ENCODE measurements around the gene ZNF827. TPM values are rescaled to one million over a fixed set of nuclear protein-coding genes. Genes with fewer than 3 reads are reported as not detected.

ZNF827 gene
- total RNA-seq, 1 experiment from 2014 or later: 26.2 TPM

DNA sequence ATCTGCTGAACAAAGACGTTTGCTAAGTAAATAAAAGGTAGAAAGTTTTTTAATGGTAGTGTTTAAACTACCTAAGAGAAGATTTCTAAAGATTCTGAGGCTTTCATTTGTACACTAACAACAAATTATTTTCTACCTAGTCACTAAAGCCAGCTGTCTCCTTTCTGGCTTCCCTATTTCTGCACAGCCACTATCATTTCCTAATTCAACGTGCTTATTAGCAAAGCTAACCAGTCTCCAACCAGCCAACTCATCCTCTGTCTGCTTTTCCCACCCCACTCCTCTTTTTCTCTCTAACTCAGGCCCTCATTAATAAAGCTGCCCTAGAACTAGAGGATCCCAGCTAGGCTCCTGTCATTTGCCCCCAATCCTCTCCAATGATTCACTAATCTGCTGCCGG is 118.2 kb downstream of the ZNF827 start:
- CTCF ChIA-PET: no interaction called here
- peaks cover 5% of the 10 kb centered on the region for H3K36me3 Mint-ChIP-seq (ENCODE audit: insufficient read depth, unreplicated experiment)
- no TSS peak for BruUV-seq (replicated peaks)

GRCh38 chr4:145819853-145820181 is 118.8 kb downstream of the ZNF827 start:
- CTCF ChIA-PET: no interaction called here
- Mint-ChIP-seq H3K9me3 (ENCODE audit: low read depth, unreplicated experiment) (no peaks in the 10 kb centered on the region), H3K4me3 (ENCODE audit: low read depth, unreplicated experiment) (no peak overlapping the region), H3K27me3 (ENCODE audit: unreplicated experiment) (no peaks in the 10 kb centered on the region), H3K4me1 (ENCODE audit: low read depth, unreplicated experiment) (no peaks in the 10 kb centered on the region), H3K36me3 (ENCODE audit: insufficient read depth, unreplicated experiment) (peaks cover 5% of the 10 kb centered on the region), H3K27ac (ENCODE audit: unreplicated experiment) (no peak overlapping the region)
- no peak for TF ChIP-seq CTCF (IDR thresholded peaks at IDR 0.05; ENCODE audit: unreplicated experiment)
- no TSS peak for BruUV-seq (replicated peaks)
- no peak for DNase-seq
- intact Hi-C loops (cut with micrococcal nuclease; ENCODE audit: unreplicated experiment): no loop called here

More for the DNA sequence above, 118.2 kb downstream of the ZNF827 start:
- Mint-ChIP-seq H3K4me1 (ENCODE audit: low read depth, unreplicated experiment) (no peaks in the 10 kb centered on the region), H3K4me3 (ENCODE audit: low read depth, unreplicated experiment) (no peak overlapping the region), H3K27me3 (ENCODE audit: unreplicated experiment) (no peaks in the 10 kb centered on the region), H3K9me3 (ENCODE audit: low read depth, unreplicated experiment) (no peaks in the 10 kb centered on the region), H3K27ac (ENCODE audit: unreplicated experiment) (no peak overlapping the region)
- intact Hi-C loops (cut with micrococcal nuclease; ENCODE audit: unreplicated experiment): no loop called here
- TF ChIP-seq CTCF (IDR thresholded peaks at IDR 0.05; ENCODE audit: unreplicated experiment): no peak
- DNase-seq: no peak

- Mint-ChIP-seq H3K36me3 (ENCODE audit: insufficient read depth, unreplicated experiment) (peaks cover 7% of the 10 kb centered on the region), H3K27ac (ENCODE audit: unreplicated experiment) (no peak overlapping the region), H3K4me3 (ENCODE audit: low read depth, unreplicated experiment) (no peak overlapping the region), H3K27me3 (ENCODE audit: unreplicated experiment) (no peaks in the 10 kb centered on the region), H3K4me1 (ENCODE audit: low read depth, unreplicated experiment) (no peaks in the 10 kb centered on the region), H3K9me3 (ENCODE audit: low read depth, unreplicated experiment) (no peaks in the 10 kb centered on the region)
- DNase-seq: no peak
- CTCF ChIA-PET: no interaction called here
- TF ChIP-seq CTCF (IDR thresholded peaks at IDR 0.05; ENCODE audit: unreplicated experiment): no peak
- no TSS peak for BruUV-seq (replicated peaks)
- intact Hi-C loops (cut with micrococcal nuclease; ENCODE audit: unreplicated experiment): no loop called here
Observed at GRCh38 chr4:145819101-145819852, 119.3 kb downstream of the ZNF827 start.

DNA sequence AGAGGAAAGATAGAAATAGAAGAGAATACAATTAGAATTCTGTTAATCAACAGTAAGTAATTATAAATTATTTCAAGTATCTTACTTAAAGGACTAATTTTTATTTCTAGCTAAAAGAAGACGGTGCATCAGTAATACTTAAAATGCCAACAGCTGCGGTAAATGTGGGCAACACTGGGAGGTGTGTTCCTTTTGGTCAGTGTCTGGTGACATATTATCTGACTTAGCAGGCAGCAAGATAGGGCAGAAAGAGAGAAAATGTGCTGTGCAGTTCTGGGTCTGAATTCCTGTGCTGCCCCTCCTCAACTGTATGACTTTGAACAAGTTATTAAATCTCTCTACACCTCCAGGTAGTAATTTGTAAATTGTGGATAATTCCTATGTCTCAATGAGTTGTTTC is 120.6 kb downstream of the ZNF827 start:
- no peak for TF ChIP-seq CTCF (IDR thresholded peaks at IDR 0.05; ENCODE audit: unreplicated experiment)
- no peaks in the 10 kb centered on the region for H3K4me1 Mint-ChIP-seq (ENCODE audit: low read depth, unreplicated experiment)
- BruUV-seq (replicated peaks): no TSS peak
- H3K4me3 Mint-ChIP-seq (ENCODE audit: low read depth, unreplicated experiment): no peak overlapping the region
- DNase-seq: no peak
- no peak overlapping the region for H3K27ac Mint-ChIP-seq (ENCODE audit: unreplicated experiment)
- CTCF ChIA-PET: interaction anchor here (0.6 kb wide), 1 partner anchor 12 kb away, joined by 9 read pairs; no protein-coding TSS in a partner anchor
- H3K36me3 Mint-ChIP-seq (ENCODE audit: insufficient read depth, unreplicated experiment): peaks cover 9% of the 10 kb centered on the region
- no peaks in the 10 kb centered on the region for H3K9me3 Mint-ChIP-seq (ENCODE audit: low read depth, unreplicated experiment)
- H3K27me3 Mint-ChIP-seq (ENCODE audit: unreplicated experiment): no peaks in the 10 kb centered on the region
- intact Hi-C loops (cut with micrococcal nuclease; ENCODE audit: unreplicated experiment): no loop called here

Data from Calu3 (cell line).